Vagina (tissue), 2 donors: ENCODE measurements around the gene SZT2.

ENCODE experiments used
- POLR2AphosphoS5 ChIP-seq, 2 donors: sonication (generic); formaldehyde crosslinking; IDR thresholded peaks; one replicate each; pipeline ENCODE4 v1.9.0; 2017; ENCODE audit warnings: antibody characterized with exemption in 2 of 2, mild to moderate bottlenecking in 2 of 2, low read depth in 1 of 2; ENCODE audit not compliant: insufficient read depth in 1 of 2
- TF ChIP-seq, protein P1 (sequence below), 3 experiments: fragments of 450-650 bp in 2 of 3; fragments of 200-600 bp in 1 of 3; sonication (generic) in 1 of 3; IDR thresholded peaks; one replicate each; pipeline ENCODE4 v1.5.1; 2017 to 2019; ENCODE audit warnings: antibody characterized with exemption in 3 of 3, mild to moderate bottlenecking in 2 of 3, moderate library complexity in 2 of 3

GRCh38 chr1:43421396-43421795 lies 31.7 kb downstream of the SZT2 start:
- TF ChIP-seq, protein P1, sequence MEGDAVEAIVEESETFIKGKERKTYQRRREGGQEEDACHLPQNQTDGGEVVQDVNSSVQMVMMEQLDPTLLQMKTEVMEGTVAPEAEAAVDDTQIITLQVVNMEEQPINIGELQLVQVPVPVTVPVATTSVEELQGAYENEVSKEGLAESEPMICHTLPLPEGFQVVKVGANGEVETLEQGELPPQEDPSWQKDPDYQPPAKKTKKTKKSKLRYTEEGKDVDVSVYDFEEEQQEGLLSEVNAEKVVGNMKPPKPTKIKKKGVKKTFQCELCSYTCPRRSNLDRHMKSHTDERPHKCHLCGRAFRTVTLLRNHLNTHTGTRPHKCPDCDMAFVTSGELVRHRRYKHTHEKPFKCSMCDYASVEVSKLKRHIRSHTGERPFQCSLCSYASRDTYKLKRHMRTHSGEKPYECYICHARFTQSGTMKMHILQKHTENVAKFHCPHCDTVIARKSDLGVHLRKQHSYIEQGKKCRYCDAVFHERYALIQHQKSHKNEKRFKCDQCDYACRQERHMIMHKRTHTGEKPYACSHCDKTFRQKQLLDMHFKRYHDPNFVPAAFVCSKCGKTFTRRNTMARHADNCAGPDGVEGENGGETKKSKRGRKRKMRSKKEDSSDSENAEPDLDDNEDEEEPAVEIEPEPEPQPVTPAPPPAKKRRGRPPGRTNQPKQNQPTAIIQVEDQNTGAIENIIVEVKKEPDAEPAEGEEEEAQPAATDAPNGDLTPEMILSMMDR (IDR thresholded peaks at IDR 0.05), result no peak
- TF ChIP-seq POLR2AphosphoS5 (IDR thresholded peaks at IDR 0.05; ENCODE audit: insufficient read depth in 1 of 2, low read depth in 1 of 2), result no peak
